H54 (cell line): ENCODE data around the gene ATP4A.

ENCODE experiments used
- DNase-seq: peaks from one replicate; pipeline ENCODE4 v3.0.0; 2011; ENCODE audit warnings: low spot score, mixed read lengths; ENCODE audit not compliant: insufficient read length
- FAIRE-seq: peaks from 3 replicates; lab custom pipeline; 2011; peaks lifted over from hg19 to GRCh38; lab: Jason Lieb, UNC
- POLR2A ChIP-seq: IDR thresholded peaks from 2 replicates; pipeline ENCODE4 v1.6.1; 2011; ENCODE audit warnings: low read depth, mild to moderate bottlenecking, low read length

Gene ATP4A

GRCh38 chr19:35514282-35514809, 49.1 kb downstream of the ATP4A start:
- DNase-seq (no peak), FAIRE-seq (no peak)
- no peak for TF ChIP-seq POLR2A

GRCh38 chr19:35513628-35514281, 49.7 kb downstream of the ATP4A start, which contains the start of gene DMKN:
Gene DMKN, minus strand, starts transcription at chr19:35513649. Its CDS starts 174 bp downstream, at chr19:35513475.
- FAIRE-seq (no peak), DNase-seq (peak; percentile 87)
- no peak for TF ChIP-seq POLR2A

- FAIRE-seq (no peak), DNase-seq (no peak)
- TF ChIP-seq POLR2A: no peak
Observed at GRCh38 chr19:35512831-35513627, 50.4 kb downstream of the ATP4A start.

GRCh38 chr19:35511337-35511736, 52.1 kb downstream of the ATP4A start:
- no peak for TF ChIP-seq POLR2A
- DNase-seq: no peak
- no peak for FAIRE-seq

GRCh38 chr19:35510626-35510964, 52.9 kb downstream of the ATP4A start:
- TF ChIP-seq POLR2A: no peak
- no peak for FAIRE-seq
- no peak for DNase-seq

GRCh38 chr19:35509861-35510625, 53.4 kb downstream of the ATP4A start:
- FAIRE-seq: no peak
- peak; percentile 95 for DNase-seq
- no peak for TF ChIP-seq POLR2A

- DNase-seq (no peak), FAIRE-seq (no peak)
- TF ChIP-seq POLR2A: no peak
Observed at GRCh38 chr19:35509018-35509652, 54.3 kb downstream of the ATP4A start.

GRCh38 chr19:35508129-35508528, 55.3 kb downstream of the ATP4A start:
- no peak for DNase-seq
- TF ChIP-seq POLR2A: no peak
- FAIRE-seq: no peak

- no peak for TF ChIP-seq POLR2A
- DNase-seq (no peak), FAIRE-seq (no peak)
Observed at GRCh38 chr19:35507561-35507960, 55.9 kb downstream of the ATP4A start.

GRCh38 chr19:35506011-35506410, 57.4 kb downstream of the ATP4A start:
- FAIRE-seq: no peak
- no peak for TF ChIP-seq POLR2A
- no peak for DNase-seq

- DNase-seq (no peak), FAIRE-seq (no peak)
Observed at GRCh38 chr19:35502751-35503150, 60.7 kb downstream of the ATP4A start.

GRCh38 chr19:35501684-35502083, 61.8 kb downstream of the ATP4A start:
- FAIRE-seq (no peak), DNase-seq (no peak)
- no peak for TF ChIP-seq POLR2A

More at GRCh38 chr19:35502751-35503150, 60.7 kb downstream of the ATP4A start:
- no peak for TF ChIP-seq POLR2A

- no peak for TF ChIP-seq POLR2A
- FAIRE-seq (no peak), DNase-seq (no peak)
Observed at GRCh38 chr19:35500611-35501010, 62.8 kb downstream of the ATP4A start.
